ENCODE data around the gene CYP3A7.

DNA sequence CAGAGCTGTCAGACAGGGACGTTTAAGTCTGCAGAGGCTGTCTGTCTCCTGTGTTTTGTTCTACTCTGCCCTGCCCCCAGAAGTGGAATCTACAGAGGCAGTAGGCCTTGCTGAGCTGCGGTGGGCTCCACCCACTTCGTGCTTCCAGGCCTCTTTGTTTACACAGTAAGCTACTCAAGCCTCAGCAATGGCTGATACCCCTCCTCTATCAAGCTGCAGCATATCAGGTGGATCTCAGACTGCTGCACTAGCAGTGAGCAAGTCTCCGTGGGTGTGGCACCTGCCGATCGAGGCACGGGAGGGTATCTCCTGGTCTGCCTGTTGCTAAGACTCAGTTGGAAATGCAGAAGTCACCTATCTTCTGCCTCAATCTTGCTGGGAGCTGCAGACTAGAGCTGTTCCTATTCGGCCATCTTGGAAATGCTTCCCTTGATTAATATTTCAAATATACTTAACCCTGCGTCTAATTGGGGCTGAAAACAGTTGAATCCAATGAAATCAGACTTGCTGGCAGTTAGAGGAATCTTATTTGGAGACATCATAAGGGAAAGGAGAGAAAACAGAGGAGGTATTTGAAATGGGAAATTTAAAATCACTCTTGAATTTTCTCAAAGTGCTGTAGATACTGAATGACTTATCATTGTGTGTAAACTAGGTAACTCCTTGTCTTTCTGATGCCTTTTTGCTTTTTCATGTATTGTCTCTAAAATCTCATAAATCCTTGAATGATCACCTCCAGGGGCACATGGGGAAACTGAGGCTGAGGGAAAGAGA is 41.4 kb downstream of the CYP3A7 start:
- TF ChIP-seq, protein P1, sequence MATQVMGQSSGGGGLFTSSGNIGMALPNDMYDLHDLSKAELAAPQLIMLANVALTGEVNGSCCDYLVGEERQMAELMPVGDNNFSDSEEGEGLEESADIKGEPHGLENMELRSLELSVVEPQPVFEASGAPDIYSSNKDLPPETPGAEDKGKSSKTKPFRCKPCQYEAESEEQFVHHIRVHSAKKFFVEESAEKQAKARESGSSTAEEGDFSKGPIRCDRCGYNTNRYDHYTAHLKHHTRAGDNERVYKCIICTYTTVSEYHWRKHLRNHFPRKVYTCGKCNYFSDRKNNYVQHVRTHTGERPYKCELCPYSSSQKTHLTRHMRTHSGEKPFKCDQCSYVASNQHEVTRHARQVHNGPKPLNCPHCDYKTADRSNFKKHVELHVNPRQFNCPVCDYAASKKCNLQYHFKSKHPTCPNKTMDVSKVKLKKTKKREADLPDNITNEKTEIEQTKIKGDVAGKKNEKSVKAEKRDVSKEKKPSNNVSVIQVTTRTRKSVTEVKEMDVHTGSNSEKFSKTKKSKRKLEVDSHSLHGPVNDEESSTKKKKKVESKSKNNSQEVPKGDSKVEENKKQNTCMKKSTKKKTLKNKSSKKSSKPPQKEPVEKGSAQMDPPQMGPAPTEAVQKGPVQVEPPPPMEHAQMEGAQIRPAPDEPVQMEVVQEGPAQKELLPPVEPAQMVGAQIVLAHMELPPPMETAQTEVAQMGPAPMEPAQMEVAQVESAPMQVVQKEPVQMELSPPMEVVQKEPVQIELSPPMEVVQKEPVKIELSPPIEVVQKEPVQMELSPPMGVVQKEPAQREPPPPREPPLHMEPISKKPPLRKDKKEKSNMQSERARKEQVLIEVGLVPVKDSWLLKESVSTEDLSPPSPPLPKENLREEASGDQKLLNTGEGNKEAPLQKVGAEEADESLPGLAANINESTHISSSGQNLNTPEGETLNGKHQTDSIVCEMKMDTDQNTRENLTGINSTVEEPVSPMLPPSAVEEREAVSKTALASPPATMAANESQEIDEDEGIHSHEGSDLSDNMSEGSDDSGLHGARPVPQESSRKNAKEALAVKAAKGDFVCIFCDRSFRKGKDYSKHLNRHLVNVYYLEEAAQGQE (IDR thresholded peaks at IDR 0.05; ENCODE audit: low read depth, low read length): no peak
- TF ChIP-seq, protein P2, sequence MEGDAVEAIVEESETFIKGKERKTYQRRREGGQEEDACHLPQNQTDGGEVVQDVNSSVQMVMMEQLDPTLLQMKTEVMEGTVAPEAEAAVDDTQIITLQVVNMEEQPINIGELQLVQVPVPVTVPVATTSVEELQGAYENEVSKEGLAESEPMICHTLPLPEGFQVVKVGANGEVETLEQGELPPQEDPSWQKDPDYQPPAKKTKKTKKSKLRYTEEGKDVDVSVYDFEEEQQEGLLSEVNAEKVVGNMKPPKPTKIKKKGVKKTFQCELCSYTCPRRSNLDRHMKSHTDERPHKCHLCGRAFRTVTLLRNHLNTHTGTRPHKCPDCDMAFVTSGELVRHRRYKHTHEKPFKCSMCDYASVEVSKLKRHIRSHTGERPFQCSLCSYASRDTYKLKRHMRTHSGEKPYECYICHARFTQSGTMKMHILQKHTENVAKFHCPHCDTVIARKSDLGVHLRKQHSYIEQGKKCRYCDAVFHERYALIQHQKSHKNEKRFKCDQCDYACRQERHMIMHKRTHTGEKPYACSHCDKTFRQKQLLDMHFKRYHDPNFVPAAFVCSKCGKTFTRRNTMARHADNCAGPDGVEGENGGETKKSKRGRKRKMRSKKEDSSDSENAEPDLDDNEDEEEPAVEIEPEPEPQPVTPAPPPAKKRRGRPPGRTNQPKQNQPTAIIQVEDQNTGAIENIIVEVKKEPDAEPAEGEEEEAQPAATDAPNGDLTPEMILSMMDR (IDR thresholded peaks at IDR 0.05): no peak
- TF ChIP-seq JUND (IDR thresholded peaks at IDR 0.05) (no peak), TEAD4 (IDR thresholded peaks at IDR 0.05; ENCODE audit: borderline replicate concordance, insufficient read depth) (no peak), EP300 (IDR thresholded peaks at IDR 0.05; ENCODE audit: borderline replicate concordance in 1 of 2, low read depth in 1 of 2, low read length in 1 of 2) (no peak), FOXJ3 (CRISPR knock-in tag; IDR thresholded peaks at IDR 0.05) (no peak), SIN3A (IDR thresholded peaks at IDR 0.05; ENCODE audit: borderline replicate concordance, low read depth, low read length) (no peak), NFIC (IDR thresholded peaks at IDR 0.05; ENCODE audit: borderline replicate concordance) (no peak), POLR2AphosphoS5 (IDR thresholded peaks at IDR 0.05; ENCODE audit: low read depth, low read length) (no peak), GABPA (IDR thresholded peaks at IDR 0.05; ENCODE audit: low read depth) (no peak), SMC3 (IDR thresholded peaks at IDR 0.05; ENCODE audit: low read depth, low read length) (no peak), NRF1 (IDR thresholded peaks at IDR 0.05; ENCODE audit: low read depth, low read length) (no peak)
- TF ChIP-seq, protein P3, sequence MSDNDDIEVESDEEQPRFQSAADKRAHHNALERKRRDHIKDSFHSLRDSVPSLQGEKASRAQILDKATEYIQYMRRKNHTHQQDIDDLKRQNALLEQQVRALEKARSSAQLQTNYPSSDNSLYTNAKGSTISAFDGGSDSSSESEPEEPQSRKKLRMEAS (IDR thresholded peaks at IDR 0.05; ENCODE audit: low read depth): no peak
- TF ChIP-seq, protein P4, sequence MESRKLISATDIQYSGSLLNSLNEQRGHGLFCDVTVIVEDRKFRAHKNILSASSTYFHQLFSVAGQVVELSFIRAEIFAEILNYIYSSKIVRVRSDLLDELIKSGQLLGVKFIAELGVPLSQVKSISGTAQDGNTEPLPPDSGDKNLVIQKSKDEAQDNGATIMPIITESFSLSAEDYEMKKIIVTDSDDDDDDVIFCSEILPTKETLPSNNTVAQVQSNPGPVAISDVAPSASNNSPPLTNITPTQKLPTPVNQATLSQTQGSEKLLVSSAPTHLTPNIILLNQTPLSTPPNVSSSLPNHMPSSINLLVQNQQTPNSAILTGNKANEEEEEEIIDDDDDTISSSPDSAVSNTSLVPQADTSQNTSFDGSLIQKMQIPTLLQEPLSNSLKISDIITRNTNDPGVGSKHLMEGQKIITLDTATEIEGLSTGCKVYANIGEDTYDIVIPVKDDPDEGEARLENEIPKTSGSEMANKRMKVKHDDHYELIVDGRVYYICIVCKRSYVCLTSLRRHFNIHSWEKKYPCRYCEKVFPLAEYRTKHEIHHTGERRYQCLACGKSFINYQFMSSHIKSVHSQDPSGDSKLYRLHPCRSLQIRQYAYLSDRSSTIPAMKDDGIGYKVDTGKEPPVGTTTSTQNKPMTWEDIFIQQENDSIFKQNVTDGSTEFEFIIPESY (IDR thresholded peaks at IDR 0.05; ENCODE audit: borderline replicate concordance, low read depth): no peak

Measured in SK-N-SH (cell line).